Thyroid gland (tissue), 4 donors: ENCODE data around the gene RAD23B.

Experiments
- POLR2A ChIP-seq, 2 donors: fragments of 450-650 bp; IDR thresholded peaks; one replicate each; pipeline ENCODE4 v1.6.1; 2017; ENCODE audit warnings: antibody characterized with exemption in 2 of 2, mild to moderate bottlenecking in 2 of 2, moderate library complexity in 1 of 2
- TF ChIP-seq, protein P1 (sequence below), 6 experiments: fragments of 200-600 bp in 3 of 6; fragments of 450-650 bp in 3 of 6; sonication (generic) in 3 of 6; IDR thresholded peaks; one replicate each; pipeline ENCODE4 v1.5.1; 2016 to 2019; ENCODE audit warnings: antibody characterized with exemption in 6 of 6, mild to moderate bottlenecking in 2 of 6, inconsistent platforms in 1 of 6, moderate library complexity in 1 of 6

- TF ChIP-seq, protein P1, sequence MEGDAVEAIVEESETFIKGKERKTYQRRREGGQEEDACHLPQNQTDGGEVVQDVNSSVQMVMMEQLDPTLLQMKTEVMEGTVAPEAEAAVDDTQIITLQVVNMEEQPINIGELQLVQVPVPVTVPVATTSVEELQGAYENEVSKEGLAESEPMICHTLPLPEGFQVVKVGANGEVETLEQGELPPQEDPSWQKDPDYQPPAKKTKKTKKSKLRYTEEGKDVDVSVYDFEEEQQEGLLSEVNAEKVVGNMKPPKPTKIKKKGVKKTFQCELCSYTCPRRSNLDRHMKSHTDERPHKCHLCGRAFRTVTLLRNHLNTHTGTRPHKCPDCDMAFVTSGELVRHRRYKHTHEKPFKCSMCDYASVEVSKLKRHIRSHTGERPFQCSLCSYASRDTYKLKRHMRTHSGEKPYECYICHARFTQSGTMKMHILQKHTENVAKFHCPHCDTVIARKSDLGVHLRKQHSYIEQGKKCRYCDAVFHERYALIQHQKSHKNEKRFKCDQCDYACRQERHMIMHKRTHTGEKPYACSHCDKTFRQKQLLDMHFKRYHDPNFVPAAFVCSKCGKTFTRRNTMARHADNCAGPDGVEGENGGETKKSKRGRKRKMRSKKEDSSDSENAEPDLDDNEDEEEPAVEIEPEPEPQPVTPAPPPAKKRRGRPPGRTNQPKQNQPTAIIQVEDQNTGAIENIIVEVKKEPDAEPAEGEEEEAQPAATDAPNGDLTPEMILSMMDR (IDR thresholded peaks at IDR 0.05): no peak
- TF ChIP-seq POLR2A (IDR thresholded peaks at IDR 0.05): no peak
Measured at GRCh38 chr9:107275530-107275929, 7.5 kb upstream of the RAD23B start.
